ENCODE data around the gene DCBLD1.

DCBLD1 gene

DNA sequence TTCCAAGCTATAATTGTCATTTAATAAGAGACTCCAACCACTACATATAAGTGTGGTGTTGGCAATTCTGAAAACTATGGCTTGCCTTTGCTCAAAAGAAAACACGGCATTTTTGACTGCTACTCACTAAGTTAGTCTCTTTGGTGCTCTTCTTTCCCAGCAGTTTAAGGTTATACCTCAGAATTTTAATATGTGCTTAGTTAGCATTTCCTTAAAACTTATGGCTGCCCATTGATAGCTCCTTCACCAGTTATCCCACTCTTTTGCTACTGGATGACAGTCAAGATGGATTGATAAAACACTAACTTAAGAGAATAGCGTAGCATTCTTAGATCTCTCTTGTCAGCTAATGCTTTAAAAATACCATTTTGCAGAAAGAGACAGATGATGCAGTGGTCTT, 85.8 kb downstream of the DCBLD1 start:
- DNase-seq: no peak

DNA sequence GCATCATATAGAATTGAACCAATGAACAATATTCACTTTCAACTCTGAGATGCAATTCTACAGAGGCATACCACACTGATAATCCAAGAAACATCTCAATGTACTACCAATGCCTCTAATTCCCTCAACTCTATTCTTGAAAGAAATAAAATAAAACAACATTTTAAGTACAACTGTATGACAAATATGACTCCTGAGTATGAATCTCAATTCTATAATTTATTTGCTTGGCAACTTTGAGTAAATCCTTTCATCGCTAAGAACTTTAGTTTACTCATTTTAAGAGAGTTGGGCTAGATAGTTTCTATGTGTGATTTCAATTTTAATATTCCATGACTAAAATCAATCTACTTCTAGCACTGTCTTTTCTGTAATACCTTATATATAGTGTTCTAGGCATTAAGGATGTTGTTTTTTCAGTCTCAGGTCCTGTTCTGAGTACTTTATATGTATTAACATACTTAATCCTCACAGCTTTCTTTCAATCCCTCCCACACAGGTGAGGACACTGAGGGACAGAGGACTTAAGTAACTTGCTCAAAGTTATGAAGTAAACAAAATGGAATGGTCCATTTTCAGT, 86.4 kb downstream of the DCBLD1 start:
- DNase-seq: no peak

DNA sequence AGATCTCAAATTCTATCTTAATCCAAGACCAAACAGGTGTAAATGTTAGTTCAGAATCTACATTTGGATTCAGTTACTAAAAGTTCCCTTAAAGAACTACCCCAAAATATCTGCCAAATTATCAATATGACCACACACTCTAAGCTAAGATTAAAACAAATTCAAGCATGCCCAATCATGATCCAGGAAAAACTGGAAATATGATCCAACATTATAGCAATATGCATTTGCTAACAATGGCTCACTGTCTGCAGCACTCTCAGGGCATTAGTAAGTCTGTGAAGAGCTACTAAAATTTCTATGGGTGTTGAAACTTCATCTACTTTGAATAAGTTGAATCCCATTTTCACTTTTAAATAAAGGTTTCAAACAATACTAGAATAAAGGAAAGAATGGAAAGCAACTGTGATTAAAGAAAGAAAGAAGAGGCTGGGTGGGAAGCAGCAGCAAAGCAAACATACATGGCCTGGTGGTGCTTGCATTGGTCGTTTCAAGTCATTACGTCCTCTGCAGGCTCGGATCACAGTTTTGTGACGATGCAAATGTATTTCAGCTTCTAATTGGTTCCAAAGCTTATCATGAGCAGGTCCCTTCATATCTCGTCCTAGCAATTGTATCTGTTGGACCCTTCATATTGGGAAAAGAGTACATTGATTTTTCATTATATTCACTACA, 90.7 kb downstream of the DCBLD1 start:
- DNase-seq: no peak

DNA sequence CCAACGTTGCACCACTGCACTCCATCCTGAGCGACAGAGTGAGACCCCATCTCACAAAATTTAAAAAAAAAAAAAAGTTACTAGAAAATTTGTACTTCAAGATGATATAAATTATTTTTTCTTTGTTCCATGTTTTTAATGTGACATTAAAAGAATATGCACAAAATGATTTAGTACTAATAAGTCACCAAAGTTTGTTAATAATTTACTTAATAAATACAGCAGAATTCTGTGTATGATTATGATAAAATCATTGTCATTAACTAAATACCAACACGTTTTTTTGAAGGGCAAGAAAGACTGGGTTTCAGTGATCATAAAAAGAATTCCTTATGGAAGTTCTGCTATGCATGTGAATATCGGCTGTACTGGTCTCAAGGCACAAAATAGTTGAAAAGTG, 91.7 kb downstream of the DCBLD1 start:
- DNase-seq: no peak

DNA sequence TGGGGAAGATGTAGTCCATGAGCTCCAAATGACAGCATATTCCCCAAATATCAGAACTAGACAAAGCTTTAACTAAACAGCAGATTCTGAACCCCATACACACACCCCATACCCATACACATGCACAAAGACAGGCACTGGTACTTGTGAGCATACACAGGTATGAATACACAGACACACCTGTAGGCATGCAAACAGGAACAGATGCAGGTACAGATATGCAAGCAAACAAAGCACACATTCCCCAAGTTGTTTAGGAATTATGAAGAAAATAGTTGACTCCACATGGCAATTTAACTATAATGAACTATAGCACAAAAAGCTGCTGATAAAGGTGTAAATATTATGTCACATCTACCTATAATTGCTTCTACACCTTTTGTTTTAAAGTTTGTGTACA, 103.2 kb downstream of the DCBLD1 start:
- DNase-seq: no peak

DNA sequence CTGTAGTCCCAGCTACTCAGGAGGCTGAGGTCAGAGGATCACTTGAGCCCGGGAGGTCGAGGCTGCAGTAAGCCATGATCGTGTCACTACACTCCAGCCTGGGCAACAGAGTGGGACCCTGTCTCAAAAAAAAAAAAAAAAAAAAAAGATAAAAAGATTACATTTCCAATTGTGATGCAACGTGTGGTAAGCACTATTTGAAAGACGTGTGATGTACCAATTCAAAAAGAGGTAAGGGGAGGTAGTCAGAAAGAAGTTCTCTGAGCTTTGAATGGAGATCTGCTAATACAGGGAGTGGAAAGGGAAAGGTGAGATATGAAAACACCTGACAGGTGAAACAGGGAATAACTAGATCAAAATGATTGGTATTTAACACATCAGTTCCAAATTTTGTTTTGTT, 108.0 kb downstream of the DCBLD1 start:
- no peak for DNase-seq

DNA sequence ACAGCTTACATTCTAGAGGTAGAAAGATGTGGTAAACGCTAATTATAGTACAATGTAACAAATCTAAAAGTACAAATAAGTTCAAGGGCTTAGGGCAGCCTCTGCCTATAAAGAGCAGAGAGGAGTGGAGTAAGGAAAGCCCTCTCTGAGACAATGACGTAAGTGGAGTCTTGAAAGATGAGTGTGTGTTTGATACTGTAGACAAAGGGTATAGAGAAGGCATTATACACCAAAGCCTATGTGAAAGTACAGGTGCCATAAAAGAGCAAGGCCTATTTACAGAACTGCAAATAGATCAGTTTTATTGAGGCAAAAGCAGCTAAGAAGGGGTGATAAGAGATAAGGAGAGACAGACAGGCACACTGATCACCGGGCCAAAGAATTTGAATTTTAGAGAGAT, 108.9 kb downstream of the DCBLD1 start:
- DNase-seq: no peak

DNA sequence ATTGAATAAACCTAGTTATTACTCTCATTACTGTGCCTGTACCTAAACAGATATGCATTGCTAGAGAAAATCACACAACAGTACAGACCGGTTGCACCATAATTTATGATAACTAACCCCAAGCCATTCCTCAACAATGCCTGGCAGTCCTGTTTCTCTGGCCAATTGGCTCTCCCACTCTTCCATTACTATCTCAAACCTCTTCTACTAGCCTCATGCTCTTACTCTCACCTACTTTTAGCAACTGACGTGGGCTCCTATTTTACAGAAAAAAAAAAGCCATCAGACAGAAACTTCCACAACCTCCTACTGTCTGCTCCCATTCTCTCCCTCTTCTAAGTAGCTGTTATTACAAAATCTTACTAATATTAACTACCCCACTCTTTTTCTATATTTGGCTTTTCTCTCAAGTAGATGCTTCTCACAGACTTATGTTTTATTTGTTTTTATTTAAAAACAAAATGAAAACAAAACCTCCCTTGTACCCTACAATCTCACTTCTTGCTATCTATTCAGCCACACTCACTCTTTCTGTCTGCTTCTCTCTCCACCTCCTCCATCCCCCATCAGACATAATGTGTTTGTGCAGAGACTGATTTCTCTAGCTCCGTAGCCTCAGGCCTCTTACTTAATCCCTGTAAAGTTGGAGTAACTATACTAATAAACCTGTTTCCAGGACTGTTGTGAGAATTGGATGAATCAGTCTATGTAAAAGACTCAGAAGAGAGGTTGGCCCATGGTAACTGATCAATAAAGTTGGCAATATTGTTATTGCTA, 110.7 kb downstream of the DCBLD1 start:
- DNase-seq: no peak

DNA sequence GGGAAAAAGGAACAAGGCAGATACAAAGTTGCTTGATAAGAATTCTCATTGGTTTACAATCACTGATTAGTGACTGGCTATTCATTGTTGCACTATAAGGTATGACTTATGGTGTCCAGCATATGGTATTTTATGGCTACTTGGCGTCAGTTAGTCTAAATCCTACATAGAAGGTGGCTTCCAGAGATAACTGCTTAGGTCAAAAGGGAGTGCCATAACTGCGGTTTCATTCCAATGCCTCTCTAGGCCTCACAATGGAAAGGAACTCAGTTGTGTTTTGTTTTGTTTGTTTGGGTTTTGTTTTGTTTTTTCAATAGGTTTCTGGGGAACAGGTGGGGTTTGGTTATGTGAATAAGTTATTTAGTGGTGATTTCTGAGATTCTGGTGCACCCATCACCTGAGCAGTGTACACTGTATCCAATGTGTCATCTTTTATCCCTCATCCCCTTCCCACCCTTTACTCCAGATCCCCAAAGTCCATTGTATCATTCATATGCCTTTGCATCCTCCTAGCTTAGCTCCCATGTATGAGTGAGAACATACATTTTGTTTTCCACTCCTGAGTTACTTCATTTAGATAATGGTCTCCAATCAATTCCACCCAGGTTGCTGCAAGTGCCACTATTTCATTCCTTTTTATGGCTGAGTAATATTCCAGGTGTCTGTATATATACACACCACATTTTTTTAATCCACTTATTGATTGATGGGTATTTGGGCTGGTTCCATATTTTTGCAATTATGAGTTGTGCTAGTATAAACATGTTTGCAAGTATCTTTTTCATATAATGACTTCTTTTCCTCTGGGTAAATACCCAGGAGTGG, 112.8 kb downstream of the DCBLD1 start:
- no peak for DNase-seq

DNA sequence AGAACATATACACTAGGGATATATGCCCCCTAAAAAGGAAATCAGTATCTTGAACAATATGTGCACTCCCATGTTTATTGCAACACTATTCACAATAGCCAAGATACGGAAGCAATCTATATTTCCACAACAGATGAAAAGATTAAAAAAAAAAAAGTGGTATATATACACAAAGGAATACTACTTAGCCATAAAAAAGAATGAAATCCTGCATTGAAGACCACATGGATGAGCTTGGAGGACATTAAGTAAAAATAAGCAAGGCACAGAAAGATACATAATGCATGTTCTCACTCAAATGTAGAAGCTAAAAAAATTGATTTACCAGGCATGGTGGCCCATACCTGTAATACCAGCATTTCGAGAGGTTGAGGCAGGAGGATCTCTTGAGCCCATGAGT, 115.3 kb downstream of the DCBLD1 start:
- DNase-seq: no peak
